Cardiac septum (tissue), 1 donor: ENCODE data around the gene SOCS2. TPM values are rescaled to one million over a fixed set of nuclear protein-coding genes. Genes with fewer than 3 reads are reported as not detected.
"Not testable (repeated sequence)": the region's sequence is repeated elsewhere in the genome, so short reads cannot be mapped to it uniquely, and the experiment has no call there.

Experiments
- DNase-seq: peaks from one replicate; pipeline ENCODE4 v3.0.0-alpha.2; 2020; ENCODE audit warnings: low spot score
- intact Hi-C: fragments of 100-400 bp; cut with DNase I; formaldehyde crosslinking; loops from one replicate; pipeline ENCODE4 v1.14.0; 2022
- total RNA-seq: library from RNA; stranded (reverse); fragmentation: NEBNext Ultra II Directional; extraction: Animal tissue kit (Norgen Biotek cat#: 25700); gene quantifications from one replicate; pipeline ENCODE4 v1.2.1, GENCODE V29; 2021
- donor health status: DM: no; HTN: no; CAD: no.

SOCS2 gene
- total RNA-seq, 1 donor from 2014 or later = 40.3 TPM

DNA sequence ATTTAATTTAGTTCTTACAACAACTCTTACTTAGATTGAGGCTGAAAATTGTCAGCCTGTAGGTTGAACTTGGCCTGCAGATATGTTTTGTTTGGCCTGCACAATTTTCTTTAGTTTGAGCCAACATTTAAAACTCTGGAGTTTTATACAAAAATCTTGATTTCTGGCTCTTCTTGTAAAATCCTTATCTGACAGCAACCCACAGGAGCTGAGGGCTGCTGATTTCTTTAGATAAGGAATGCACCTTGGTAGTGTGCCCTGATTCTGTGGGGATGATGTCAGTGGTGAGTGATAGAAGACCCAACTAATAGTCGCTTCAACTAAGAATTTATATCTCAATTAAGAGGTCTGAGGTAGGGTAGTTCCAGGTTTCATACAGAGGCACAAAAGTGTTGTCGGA lies 49.5 kb downstream of the SOCS2 start:
- DNase-seq = no peak
- intact Hi-C loops = no loop called here

DNA sequence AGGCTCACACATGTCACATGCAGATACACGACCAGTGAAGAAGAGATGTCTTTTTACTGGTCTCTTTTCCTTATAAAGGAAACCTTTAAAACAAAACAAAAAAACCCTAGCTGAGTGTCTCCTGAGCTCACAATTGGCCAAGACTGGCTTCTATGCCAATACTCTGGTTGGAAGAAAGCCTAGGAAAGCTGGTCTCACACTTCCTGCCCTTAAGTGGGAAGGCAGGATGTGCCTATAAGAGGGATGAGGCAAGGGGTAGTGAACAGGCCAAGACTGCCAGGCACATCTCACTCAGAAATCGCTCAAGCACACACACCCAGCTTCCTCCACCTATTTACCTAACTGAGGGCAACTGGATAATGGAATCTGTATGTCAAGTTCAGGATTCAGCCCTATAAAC lies 50.0 kb downstream of the SOCS2 start:
- no peak for DNase-seq

DNA sequence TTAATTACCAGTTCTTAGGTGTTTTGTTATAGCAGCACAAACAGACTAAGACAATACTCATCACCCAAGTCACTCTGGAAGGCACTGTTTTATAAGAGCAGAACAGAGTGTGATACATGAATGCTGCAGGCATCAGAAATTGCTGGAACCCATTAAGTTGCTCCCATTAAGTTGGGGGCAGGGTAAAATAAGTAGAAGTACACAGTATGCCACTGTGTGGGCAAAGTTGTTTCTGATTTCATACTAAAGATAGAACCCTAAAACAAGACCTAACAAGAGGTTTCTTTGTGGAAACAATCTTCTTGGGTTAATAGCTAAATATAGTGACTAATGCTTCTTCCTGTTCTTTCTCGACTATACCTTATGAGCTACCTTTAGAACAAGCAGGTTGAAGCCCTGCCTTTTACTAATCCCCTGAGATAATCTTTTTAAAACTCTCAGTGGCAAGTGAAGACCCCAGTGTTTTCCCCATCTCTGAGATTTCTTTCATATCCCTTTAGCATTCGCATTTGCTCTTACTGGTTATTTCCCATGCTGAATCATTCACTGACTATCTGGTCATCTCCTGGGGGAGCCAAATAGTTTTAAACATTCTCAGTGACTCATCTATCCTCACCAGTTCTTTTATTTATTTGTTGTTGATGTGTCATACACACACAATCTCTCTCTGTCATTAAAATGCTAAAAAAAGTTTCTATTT lies 52.3 kb downstream of the SOCS2 start:
- intact Hi-C loops = no loop called here
- no peak for DNase-seq

More for the DNA sequence above, 50.0 kb downstream of the SOCS2 start:
- intact Hi-C loops = no loop called here

DNA sequence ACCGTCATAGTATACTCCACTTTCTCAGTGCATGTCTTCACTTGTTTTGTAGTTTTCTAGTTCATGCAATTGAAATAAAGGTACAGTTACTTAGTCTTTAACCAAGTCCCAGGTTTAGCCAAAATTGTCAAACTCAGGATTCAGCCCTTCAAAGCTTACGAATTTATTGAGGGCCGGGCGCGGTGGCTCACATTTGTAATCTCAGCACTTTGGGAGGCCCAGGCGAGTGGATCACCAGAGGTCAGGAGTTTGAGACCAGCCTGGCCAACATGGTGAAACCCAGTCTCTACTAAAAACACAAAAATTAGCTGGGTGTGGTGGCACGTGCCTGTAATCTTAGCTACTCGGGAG lies 52.8 kb downstream of the SOCS2 start:
- intact Hi-C loops, DNase-seq: not testable (repeated sequence)

DNA sequence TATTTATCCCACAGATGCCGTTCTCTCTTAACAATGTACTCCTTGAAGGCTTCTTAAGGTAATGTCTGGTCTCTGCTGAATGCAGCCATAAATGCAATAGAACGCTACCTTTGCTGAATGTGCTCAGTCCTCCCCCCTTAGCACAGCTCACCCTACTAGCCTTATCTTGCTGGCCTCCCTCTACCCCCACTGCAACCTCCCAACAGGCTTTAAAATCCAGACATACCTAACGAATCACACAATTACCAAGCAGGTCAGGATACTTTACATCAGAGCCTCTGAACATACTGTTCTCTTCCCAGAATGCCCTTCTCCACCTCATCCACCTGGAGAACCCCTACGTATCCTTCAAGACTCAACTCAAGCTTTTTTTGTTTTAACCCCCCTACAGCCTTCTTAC lies 53.7 kb downstream of the SOCS2 start:
- DNase-seq = no peak
- intact Hi-C loops = no loop called here

Other genes with a start within 250 kb of the SOCS2 start
- gene NUDT4, start 194.8 kb upstream of the SOCS2 start, total RNA-seq = 116 TPM
- 81.4 TPM for gene UBE2N, start 130.7 kb upstream of the SOCS2 start, total RNA-seq
- 43.9 TPM for gene MRPL42, start 105.2 kb upstream of the SOCS2 start, total RNA-seq
- 50.8 TPM for gene CRADD, start 104.7 kb downstream of the SOCS2 start, total RNA-seq